Activated B cell treated with CpG ODN at 0.5 μM for 24 hours (primary cell): ENCODE measurements around the gene KRT28. TPM values are rescaled to one million over a fixed set of nuclear protein-coding genes. Genes with fewer than 3 reads are reported as not detected.

Source experiments
- ATAC-seq: fragments of 200-7000 bp; cut with Tn5 transposase; one replicate; pipeline ENCODE4 v1.10.0; 2021; ENCODE audit warnings: low read depth, mild to moderate bottlenecking, moderate library complexity
- CTCF ChIA-PET: fragments of 350-600 bp; sonication (Branson Sonifier 250); formaldehyde crosslinking; loops from one replicate; lab custom pipeline; 2021; ENCODE audit warnings: antibody characterized with exemption; lab: Charles Lee
- POLR2A ChIA-PET: fragments of 350-600 bp; sonication (Branson Sonifier 250); formaldehyde crosslinking; loops from one replicate; lab custom pipeline; 2021; ENCODE audit warnings: antibody characterized with exemption; lab: Charles Lee
- DNase-seq: peaks from one replicate; pipeline ENCODE4 v3.0.0; 2022
- H3K27ac Mint-ChIP-seq: one replicate; pipeline ENCODE4 v1.8.0; 2020; ENCODE audit warnings: mixed read lengths
- H3K27me3 Mint-ChIP-seq: one replicate; pipeline ENCODE4 v1.8.0; 2021; ENCODE audit warnings: mixed read lengths
- H3K36me3 Mint-ChIP-seq: one replicate; pipeline ENCODE4 v1.8.0; 2021; ENCODE audit warnings: low read depth, mixed read lengths
- H3K4me1 Mint-ChIP-seq: one replicate; pipeline ENCODE4 v1.8.0; 2021; ENCODE audit warnings: mixed read lengths
- H3K4me3 Mint-ChIP-seq: one replicate; pipeline ENCODE4 v1.8.0; 2020; ENCODE audit warnings: mild to moderate bottlenecking, mixed read lengths
- H3K9me3 Mint-ChIP-seq: one replicate; pipeline ENCODE4 v1.8.0; 2020; ENCODE audit warnings: mixed read lengths
- CTCF ChIP-seq: fragments of 200-600 bp; IDR thresholded peaks from one replicate; pipeline ENCODE4 v1.8.0; 2022; ENCODE audit warnings: antibody characterized with exemption, mild to moderate bottlenecking
- intact Hi-C: fragments of 100-400 bp; cut with micrococcal nuclease; formaldehyde crosslinking; loops from one replicate; pipeline ENCODE4 v1.15.1; 2024
- total RNA-seq: library from RNA; stranded (reverse); gene quantifications from 2 replicates; pipeline ENCODE4 v1.2.3, GENCODE V29; 2022

Gene KRT28
- total RNA-seq, 1 donor from 2014 or later: not detected

DNA sequence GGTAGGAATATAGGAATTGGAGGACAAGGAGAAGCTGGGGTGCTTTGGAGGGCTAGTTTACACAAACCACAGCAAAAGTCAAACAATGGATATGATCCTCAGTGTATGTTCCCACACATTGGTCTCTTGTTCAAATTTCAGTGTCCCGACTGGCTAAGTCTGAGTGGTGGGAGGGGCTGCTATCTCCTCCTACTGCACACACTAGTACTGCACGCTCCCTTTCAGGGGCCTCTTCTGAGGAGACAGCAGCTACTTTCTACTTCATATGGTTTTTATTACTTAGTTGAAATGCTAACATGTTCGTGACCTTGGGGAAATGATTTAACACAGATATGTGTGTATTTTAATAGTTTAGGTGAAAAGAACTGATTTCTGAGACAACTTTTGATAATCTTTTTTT, 41.5 kb upstream of the KRT28 start:
- ChIA-PET POLR2A (no interaction called here), CTCF (no interaction called here)
- no peaks in the 10 kb centered on the region for H3K4me1 Mint-ChIP-seq
- H3K4me3 Mint-ChIP-seq: no peak overlapping the region
- intact Hi-C loops: no loop called here
- H3K27me3 Mint-ChIP-seq: peaks cover 28% of the 10 kb centered on the region
- ATAC-seq (no peak), DNase-seq (no peak)
- H3K9me3 Mint-ChIP-seq: no peaks in the 10 kb centered on the region
- no peak overlapping the region for H3K27ac Mint-ChIP-seq
- H3K36me3 Mint-ChIP-seq: no peaks in the 10 kb centered on the region
- TF ChIP-seq CTCF: no peak

DNA sequence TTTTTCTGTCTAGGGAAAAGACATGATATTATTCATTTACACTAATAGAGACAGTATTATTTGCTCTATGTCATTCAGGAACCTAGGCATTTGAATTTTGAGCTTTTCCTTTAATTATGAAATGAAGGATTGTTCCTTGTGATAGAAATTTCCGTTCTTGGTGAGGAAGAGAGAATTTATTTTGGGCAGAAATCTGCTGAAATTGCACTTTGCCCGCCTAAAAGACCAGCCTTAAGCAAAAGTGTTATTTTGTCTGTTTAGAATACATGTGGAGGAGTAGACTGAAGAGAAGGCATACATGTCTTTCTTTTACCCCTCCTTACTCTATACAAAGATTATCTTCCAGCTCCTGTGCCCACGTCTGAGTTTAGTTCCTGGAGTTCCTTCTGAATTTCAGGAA, 39.4 kb upstream of the KRT28 start:
- Mint-ChIP-seq H3K4me3 (no peak overlapping the region), H3K27ac (no peak overlapping the region), H3K9me3 (no peaks in the 10 kb centered on the region), H3K4me1 (no peaks in the 10 kb centered on the region), H3K27me3 (peaks cover 11% of the 10 kb centered on the region), H3K36me3 (peaks cover 8% of the 10 kb centered on the region)
- no peak for ATAC-seq
- no peak for TF ChIP-seq CTCF
- intact Hi-C loops: no loop called here
- no peak for DNase-seq
- ChIA-PET POLR2A (no interaction called here), CTCF (no interaction called here)

GRCh38 chr17:40836020-40836419, 36.3 kb upstream of the KRT28 start:
- Mint-ChIP-seq H3K27ac (no peak overlapping the region), H3K9me3 (no peaks in the 10 kb centered on the region), H3K4me1 (no peaks in the 10 kb centered on the region), H3K27me3 (no peaks in the 10 kb centered on the region), H3K36me3 (peaks cover 9% of the 10 kb centered on the region), H3K4me3 (no peak overlapping the region)
- no peak for ATAC-seq
- no peak for DNase-seq
- ChIA-PET POLR2A (no interaction called here), CTCF (no interaction called here)
- no peak for TF ChIP-seq CTCF
- intact Hi-C loops: no loop called here

- TF ChIP-seq CTCF: no peak
- Mint-ChIP-seq H3K27ac (no peak overlapping the region), H3K9me3 (peaks cover 4% of the 10 kb centered on the region), H3K27me3 (no peaks in the 10 kb centered on the region), H3K36me3 (peaks cover 15% of the 10 kb centered on the region), H3K4me1 (no peaks in the 10 kb centered on the region), H3K4me3 (no peak overlapping the region)
- intact Hi-C loops: no loop called here
- no peak for DNase-seq
- ChIA-PET CTCF (no interaction called here), POLR2A (no interaction called here)
- no peak for ATAC-seq
These were observed 34.1 kb upstream of the KRT28 start for GRCh38 chr17:40833882-40834281.

DNA sequence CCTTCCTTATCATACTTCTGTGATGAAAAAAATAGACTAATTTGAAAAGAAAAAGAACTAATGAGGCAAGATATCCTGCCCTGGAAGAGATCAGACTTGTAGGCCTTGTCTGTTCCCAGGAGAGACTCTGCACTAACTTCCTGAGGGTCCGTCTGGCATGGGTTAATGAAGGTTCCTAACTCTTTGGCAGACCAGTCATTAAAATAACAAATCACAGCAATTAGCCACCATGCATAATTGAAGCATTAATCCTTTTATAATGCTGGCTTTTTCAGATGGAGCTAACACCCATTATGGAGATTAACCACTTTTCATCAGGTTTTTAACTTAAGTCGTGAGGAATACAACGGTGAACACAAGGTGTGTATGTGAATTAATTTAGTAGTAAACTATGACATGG, 33.1 kb upstream of the KRT28 start:
- ATAC-seq (no peak), DNase-seq (no peak)
- no peak overlapping the region for H3K27ac Mint-ChIP-seq
- no peaks in the 10 kb centered on the region for H3K4me1 Mint-ChIP-seq
- H3K4me3 Mint-ChIP-seq: no peak overlapping the region
- ChIA-PET POLR2A (interaction anchor here (0.5 to 0.7 kb wide), 2 partner anchors 1039 to 1673 kb away, joined by 3 read pairs; no protein-coding TSS in a partner anchor), CTCF (interaction anchor here (1.5 kb wide), 1 partner anchor 830 kb away, joined by 3 read pairs; no protein-coding TSS in a partner anchor)
- H3K27me3 Mint-ChIP-seq: no peaks in the 10 kb centered on the region
- H3K9me3 Mint-ChIP-seq: peaks cover 4% of the 10 kb centered on the region
- no peak for TF ChIP-seq CTCF
- intact Hi-C loops: no loop called here
- H3K36me3 Mint-ChIP-seq: peaks cover 18% of the 10 kb centered on the region
